K562 (cell line): Measurements from ENCODE around the gene CPED1. TPM values are rescaled to one million over a fixed set of nuclear protein-coding genes. Genes with fewer than 3 reads are reported as not detected.
"Not testable (repeated sequence)": the region's sequence is repeated elsewhere in the genome, so short reads cannot be mapped to it uniquely, and the experiment has no call there.

Experiments used
- ATAC-seq: fragments of 200-7000 bp; cut with Tn5 transposase; 3 replicates; pipeline ENCODE4 v1.9.1; 2020; ENCODE audit warnings: moderate library complexity
- BruUV-seq: library from RNA; stranded (reverse); fragments of 400-500 nt; replicated peaks from 2 replicates; lab custom pipeline; 2021; lab: Mats Ljungman, UMichigan
- CTCF ChIA-PET: fragments of 300-600 bp; formaldehyde crosslinking; extraction: SDS; loops from one replicate; lab custom pipeline; 2021; ENCODE audit warnings: low intra/inter-chr PET ratio; lab: Yijun Ruan, JAX
- POLR2A ChIA-PET: fragments of 300-600, 350-650 bp; sonication (Branson Sonifier 250); formaldehyde crosslinking; extraction: SDS; loops from one replicate; lab custom pipeline; 2021; ENCODE audit warnings: antibody characterized with exemption, inconsistent platforms; lab: Yijun Ruan, JAX
- DNase-seq, 4 experiments: peaks; one replicate each; pipeline versions ENCODE4 v3.0.0 to v3.0.0-alpha.2; 2011 to 2018; ENCODE audit warnings: low spot score in 3 of 4, mixed read lengths in 3 of 4; ENCODE audit errors: extremely low read depth in 1 of 4
- FAIRE-seq: peaks from 2 replicates; lab custom pipeline; 2011; peaks lifted over from hg19 to GRCh38; lab: Jason Lieb, UNC
- H2AFZ ChIP-seq: 2 replicates; pipeline ENCODE4 v1.6.0; 2011; ENCODE audit warnings: low read depth, low read length, control low read depth, inconsistent platforms
- H3K27ac ChIP-seq: fragments of 200-600 bp; 3 replicates; pipeline ENCODE4 v1.8.0; 2011; ENCODE audit warnings: low read depth, mild to moderate bottlenecking, control low read depth, inconsistent platforms, low read length, moderate library complexity, mixed read lengths; ENCODE audit errors: extremely low read depth
- H3K27me3 ChIP-seq, 2 experiments: fragments of 300-600 bp in 1 of 2; 2 replicates in 1 of 2; 3 replicates in 1 of 2; pipeline versions ENCODE4 v1.6.0 to v1.8.0; 2011; ENCODE audit warnings: inconsistent platforms in 2 of 2, low read length in 2 of 2, mild to moderate bottlenecking in 1 of 2, mixed read lengths in 1 of 2, moderate library complexity in 1 of 2; ENCODE audit not compliant: control insufficient read depth in 2 of 2, insufficient read depth in 2 of 2
- H3K36me3 ChIP-seq: fragments of 300-600 bp; 3 replicates; pipeline ENCODE4 v1.8.0; 2011; ENCODE audit warnings: mild to moderate bottlenecking, low read length, inconsistent platforms; ENCODE audit not compliant: control insufficient read depth, insufficient read depth
- H3K4me1 ChIP-seq, 2 experiments: fragments of 200-600 bp in 1 of 2; replicated peaks in 1 of 2; 2 replicates in 1 of 2; 3 replicates in 1 of 2; pipeline versions ENCODE4 v1.5.1 to v1.8.0; 2011; ENCODE audit warnings: inconsistent platforms in 2 of 2, low read length in 2 of 2, mild to moderate bottlenecking in 1 of 2, mixed read lengths in 1 of 2, moderate library complexity in 1 of 2; ENCODE audit not compliant: control insufficient read depth in 2 of 2, insufficient read depth in 2 of 2
- H3K4me2 ChIP-seq: 2 replicates; pipeline ENCODE4 v1.6.1; 2011; ENCODE audit warnings: low read length, control low read depth, inconsistent platforms, mixed read lengths; ENCODE audit not compliant: insufficient read depth
- H3K4me3 ChIP-seq: fragments of 200-600 bp; sonication (generic), shearing (Covaris generic); 2 replicates; pipeline ENCODE4 v1.5.1; 2016; ENCODE audit warnings: control low read depth, inconsistent platforms
- H3K79me2 ChIP-seq: fragments of 200-600 bp; 3 replicates; pipeline ENCODE4 v1.8.0; 2011; ENCODE audit warnings: low read length, inconsistent platforms; ENCODE audit not compliant: control insufficient read depth, insufficient read depth
- H3K9ac ChIP-seq, 2 experiments: 2 replicates each; pipeline versions ENCODE4 v1.6.0 to v1.6.1; 2011; ENCODE audit warnings: low read depth in 2 of 2, low read length in 2 of 2, control low read depth in 1 of 2, inconsistent platforms in 1 of 2, mild to moderate bottlenecking in 1 of 2, mixed read lengths in 1 of 2; ENCODE audit not compliant: insufficient read depth in 1 of 2
- H3K9me1 ChIP-seq: one replicate; pipeline ENCODE4 v1.6.0; 2011; ENCODE audit warnings: inconsistent platforms, mild to moderate bottlenecking, low read length, moderate library complexity; ENCODE audit not compliant: control insufficient read depth, insufficient read depth
- H3K9me3 ChIP-seq: replicated peaks from 2 replicates; pipeline ENCODE4 v1.5.1; 2011; ENCODE audit warnings: low read depth, low read length, inconsistent platforms; ENCODE audit not compliant: control insufficient read depth, insufficient read depth
- H4K20me1 ChIP-seq: replicated peaks from 2 replicates; pipeline ENCODE4 v1.6.1; 2011; ENCODE audit warnings: low read length, inconsistent platforms, mixed read lengths; ENCODE audit not compliant: control insufficient read depth, insufficient read depth
- AFF1 ChIP-seq, 2 experiments: fragments of 450-650 bp; IDR thresholded peaks; 2 replicates each; pipeline ENCODE4 v1.6.1; 2018; ENCODE audit warnings: mild to moderate bottlenecking in 2 of 2, low read depth in 1 of 2; ENCODE audit not compliant: partially characterized antibody in 2 of 2
- CHD2 ChIP-seq: IDR thresholded peaks from 2 replicates; pipeline ENCODE4 v1.6.1; 2011; ENCODE audit warnings: low read depth, low read length
- POLR2H ChIP-seq: IDR thresholded peaks from 2 replicates; pipeline ENCODE4 v1.6.1; 2016; ENCODE audit warnings: missing genetic modification characterization, low read depth, mild to moderate bottlenecking, control low read depth, missing compliant biosample characterization, moderate library complexity
- RBM14 ChIP-seq: fragments of 200-400 bp; formaldehyde crosslinking; IDR thresholded peaks from 2 replicates; pipeline ENCODE4 v1.6.1; 2018; ENCODE audit warnings: low read depth, mild to moderate bottlenecking, low read length, moderate library complexity, borderline replicate concordance; ENCODE audit not compliant: insufficient read depth
- TOE1 ChIP-seq, 2 experiments: fragments of 450-650 bp in 1 of 2; sonication (generic) in 1 of 2; formaldehyde crosslinking in 1 of 2; IDR thresholded peaks; 2 replicates each; pipeline versions ENCODE4 v1.7.1 to v1.8.0; 2016 to 2022; ENCODE audit warnings: borderline replicate concordance in 2 of 2, mild to moderate bottlenecking in 2 of 2, antibody characterized with exemption in 1 of 2, inconsistent platforms in 1 of 2, low read depth in 1 of 2, missing genetic modification reagents in 1 of 2, moderate library complexity in 1 of 2
- TRIM24 ChIP-seq, 2 experiments: fragments of 450-650 bp; IDR thresholded peaks; 2 replicates each; pipeline ENCODE4 v1.6.1; 2016
- WGBS: fragments of 100-300 bp; shearing (Covaris generic); methylation state at CpG from one replicate; pipeline ENCODE4 v1.1.6; 2016; ENCODE audit warnings: low coverage, mixed read lengths; ENCODE audit not compliant: insufficient coverage; ENCODE audit errors: missing lambda C conversion rate; 5-methylcytosine and 5-hydroxymethylcytosine counted together
- in situ Hi-C: fragments of 300-500 bp; cut with MboI; formaldehyde crosslinking; loops from 4 replicates; pipeline ENCODE4 v1.15.0; 2018; ENCODE audit warnings: inconsistent platforms, mixed read lengths
- intact Hi-C: fragments of 100-400 bp; cut with micrococcal nuclease; formaldehyde crosslinking; loops from 2 replicates; pipeline ENCODE4 v1.14.2; 2022
- polyA plus RNA-seq, 8 experiments: library from polyadenylated mRNA; depleted of rRNA in 4 of 8; stranded (reverse) in 5 of 8; unstranded in 3 of 8; fragments of >200 nt; fragmentation: Nextera tagmentation in 2 of 8; fragmentation: Illumina TruSeq in 1 of 8; extraction: Ambion mirVana in 2 of 8; extraction: Trizol in 1 of 8; gene quantifications; 2 replicates each; pipeline versions ENCODE4 v1.2.1 to v1.2.3, GENCODE V29; 2011 to 2014; ENCODE audit warnings: inconsistent platforms in 1 of 8, missing spikeins in 1 of 8
- total RNA-seq, 7 experiments: library from RNA; depleted of rRNA in 6 of 7; stranded (reverse); fragments of >200 nt in 6 of 7; fragmentation: Illumina TruSeq in 2 of 7; extraction: Trizol in 2 of 7; gene quantifications; 2 replicates each; pipeline versions ENCODE4 v1.2.1 to v1.2.3, GENCODE V29; 2011 to 2021; ENCODE audit warnings: low replicate concordance in 1 of 7

CPED1 gene
- total and polyA plus RNA-seq, 9 of the 15 experiments (the other 6 are each of a cell fraction or from before 2014, with no cell fraction given): 195 to 393 (median 290) TPM

- H3K79me2 ChIP-seq: peaks cover 28% of the 10 kb centered on the region; the same call in 2 of the 3 replicates
- BruUV-seq: no TSS peak
- ATAC-seq: peak; percentile 12; the same call in 2 of the 3 replicates
These were observed 74.3 kb downstream of the CPED1 start for GRCh38 chr7:121062671-121063279.

GRCh38 chr7:121067717-121068116 is 79.2 kb downstream of the CPED1 start:
- H3K4me3 ChIP-seq, ATAC-seq, H3K27ac ChIP-seq, H3K27me3 ChIP-seq, CTCF ChIA-PET, in situ Hi-C loops, H3K9ac ChIP-seq, H3K9me1 ChIP-seq, H4K20me1 ChIP-seq, H2AFZ ChIP-seq, intact Hi-C loops, DNase-seq, BruUV-seq, H3K4me2 ChIP-seq, FAIRE-seq, H3K9me3 ChIP-seq, POLR2A ChIA-PET: not testable (repeated sequence)
- peaks cover 17 to 37% of the 10 kb centered on the region in 2 experiments for H3K4me1 ChIP-seq
- WGBS: 94% methylated on average over 2 of the region's 2 CpGs
- TF ChIP-seq AFF1 (IDR thresholded peaks at IDR 0.05; ENCODE audit: low read depth in 1 of 2, partially characterized antibody in 2 of 2): peak in 1 of 2 experiments; percentile 91
- 0 out of 4 replicates have a peak, but pooled peaks of 1 of the 2 experiments have one; percentile 11 for TF ChIP-seq TRIM24 (IDR thresholded peaks at IDR 0.05)
- H3K79me2 ChIP-seq: peaks cover 54% of the 10 kb centered on the region
- peaks cover 72% of the 10 kb centered on the region for H3K36me3 ChIP-seq

More at GRCh38 chr7:121062671-121063279, 74.3 kb downstream of the CPED1 start:
- H3K36me3 ChIP-seq: peaks cover 71% of the 10 kb centered on the region
- no peak overlapping the region for H3K4me3 ChIP-seq
- no peaks in the 10 kb centered on the region for H4K20me1 ChIP-seq
- in situ Hi-C loops: no loop called here
- no peak overlapping the region for H3K4me2 ChIP-seq
- no peaks in the 10 kb centered on the region for H3K4me1 ChIP-seq
- no peaks in the 10 kb centered on the region for H3K27me3 ChIP-seq
- ChIA-PET CTCF (no interaction called here), POLR2A (interaction anchor here (0.8 to 4.3 kb wide), 5 partner anchors 9 to 112 kb away, joined by 3 to 19 read pairs (median 4); partner anchors contain the start of gene ING3)
- no peak for FAIRE-seq
- H3K27ac ChIP-seq: no peak overlapping the region
- peak in 1 of 4 experiments; percentile 7 for DNase-seq
- intact Hi-C loops: no loop called here
- whole genome bisulfite sequencing: 73% methylated on average over 11 of the region's 11 CpGs
- no peak overlapping the region for H3K9ac ChIP-seq
- H3K9me1 ChIP-seq: no peaks in the 10 kb centered on the region
- no peak overlapping the region for H2AFZ ChIP-seq
- H3K9me3 ChIP-seq: peaks cover 13% of the 10 kb centered on the region; the same call in 1 of the 2 replicates
- TF ChIP-seq RBM14: no peak
- 0 out of 2 replicates have a peak, but pooled peaks have one; percentile 5 for TF ChIP-seq POLR2H (tag)
- no peak for TF ChIP-seq TOE1 (IDR thresholded peaks at IDR 0.05; ENCODE audit: borderline replicate concordance)
- TF ChIP-seq TOE1 (CRISPR knock-in tag; IDR thresholded peaks at IDR 0.05; ENCODE audit: borderline replicate concordance, low read depth): 0 out of 2 replicates have a peak, but pooled peaks have one; percentile 45
- peak; percentile 56; the same call in 1 of the 2 replicates for TF ChIP-seq CHD2
